K562 treated with DMSO at 1 percent for 48 hours (cell line): ENCODE measurements around the gene HRC. TPM values are rescaled to one million over a fixed set of nuclear protein-coding genes. Genes with fewer than 3 reads are reported as not detected.

Source experiments
- total RNA-seq: library from RNA; unstranded; fragments of 300-600 nt; gene quantifications from 2 replicates; pipeline ENCODE4 v1.2.3, GENCODE V29; 2022; ENCODE audit warnings: low replicate concordance; ENCODE audit errors: extremely low read depth

HRC gene, protein sequence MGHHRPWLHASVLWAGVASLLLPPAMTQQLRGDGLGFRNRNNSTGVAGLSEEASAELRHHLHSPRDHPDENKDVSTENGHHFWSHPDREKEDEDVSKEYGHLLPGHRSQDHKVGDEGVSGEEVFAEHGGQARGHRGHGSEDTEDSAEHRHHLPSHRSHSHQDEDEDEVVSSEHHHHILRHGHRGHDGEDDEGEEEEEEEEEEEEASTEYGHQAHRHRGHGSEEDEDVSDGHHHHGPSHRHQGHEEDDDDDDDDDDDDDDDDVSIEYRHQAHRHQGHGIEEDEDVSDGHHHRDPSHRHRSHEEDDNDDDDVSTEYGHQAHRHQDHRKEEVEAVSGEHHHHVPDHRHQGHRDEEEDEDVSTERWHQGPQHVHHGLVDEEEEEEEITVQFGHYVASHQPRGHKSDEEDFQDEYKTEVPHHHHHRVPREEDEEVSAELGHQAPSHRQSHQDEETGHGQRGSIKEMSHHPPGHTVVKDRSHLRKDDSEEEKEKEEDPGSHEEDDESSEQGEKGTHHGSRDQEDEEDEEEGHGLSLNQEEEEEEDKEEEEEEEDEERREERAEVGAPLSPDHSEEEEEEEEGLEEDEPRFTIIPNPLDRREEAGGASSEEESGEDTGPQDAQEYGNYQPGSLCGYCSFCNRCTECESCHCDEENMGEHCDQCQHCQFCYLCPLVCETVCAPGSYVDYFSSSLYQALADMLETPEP
- total RNA-seq, result not detected in 2 replicates

DNA sequence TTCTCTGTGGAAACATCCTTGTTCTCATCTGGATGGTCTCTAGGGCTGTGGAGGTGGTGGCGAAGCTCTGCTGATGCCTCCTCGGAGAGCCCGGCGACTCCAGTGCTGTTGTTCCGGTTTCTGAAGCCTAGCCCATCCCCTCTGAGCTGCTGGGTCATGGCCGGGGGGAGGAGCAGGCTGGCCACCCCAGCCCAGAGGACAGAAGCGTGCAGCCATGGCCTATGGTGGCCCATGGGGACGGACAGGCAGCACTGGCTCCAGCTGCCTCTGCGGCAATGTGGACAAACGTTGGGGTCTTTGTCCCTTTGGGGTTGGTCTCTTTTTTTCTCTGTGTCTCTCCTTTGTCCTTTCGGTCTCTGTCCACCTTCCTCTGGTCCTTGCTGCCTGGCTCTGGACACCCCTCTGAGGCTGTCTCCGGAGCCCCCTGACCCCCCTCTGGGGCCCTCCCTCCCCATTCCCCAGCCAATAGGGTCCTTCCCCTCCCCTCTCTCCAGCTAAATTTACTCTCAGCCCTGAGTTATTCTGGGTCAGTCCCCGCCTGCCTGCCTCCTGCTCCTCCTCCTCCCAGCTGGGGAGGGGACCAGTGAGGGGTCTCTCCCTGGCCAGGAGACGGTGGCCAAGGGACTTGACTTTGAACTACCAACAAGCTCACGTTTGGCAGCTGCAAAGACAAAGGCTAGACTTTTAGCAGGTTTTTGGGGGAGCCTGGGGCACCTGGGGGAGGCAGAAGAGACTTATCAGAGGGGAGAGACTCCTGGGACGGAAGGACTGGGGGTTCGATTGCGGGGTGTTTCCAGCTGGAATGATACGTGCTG, at the start of gene HRC:
HRC (minus strand) TSS at position 392 of the 815 bp plus-strand sequence; CDS start at position 233, 159 bp downstream.

DNA sequence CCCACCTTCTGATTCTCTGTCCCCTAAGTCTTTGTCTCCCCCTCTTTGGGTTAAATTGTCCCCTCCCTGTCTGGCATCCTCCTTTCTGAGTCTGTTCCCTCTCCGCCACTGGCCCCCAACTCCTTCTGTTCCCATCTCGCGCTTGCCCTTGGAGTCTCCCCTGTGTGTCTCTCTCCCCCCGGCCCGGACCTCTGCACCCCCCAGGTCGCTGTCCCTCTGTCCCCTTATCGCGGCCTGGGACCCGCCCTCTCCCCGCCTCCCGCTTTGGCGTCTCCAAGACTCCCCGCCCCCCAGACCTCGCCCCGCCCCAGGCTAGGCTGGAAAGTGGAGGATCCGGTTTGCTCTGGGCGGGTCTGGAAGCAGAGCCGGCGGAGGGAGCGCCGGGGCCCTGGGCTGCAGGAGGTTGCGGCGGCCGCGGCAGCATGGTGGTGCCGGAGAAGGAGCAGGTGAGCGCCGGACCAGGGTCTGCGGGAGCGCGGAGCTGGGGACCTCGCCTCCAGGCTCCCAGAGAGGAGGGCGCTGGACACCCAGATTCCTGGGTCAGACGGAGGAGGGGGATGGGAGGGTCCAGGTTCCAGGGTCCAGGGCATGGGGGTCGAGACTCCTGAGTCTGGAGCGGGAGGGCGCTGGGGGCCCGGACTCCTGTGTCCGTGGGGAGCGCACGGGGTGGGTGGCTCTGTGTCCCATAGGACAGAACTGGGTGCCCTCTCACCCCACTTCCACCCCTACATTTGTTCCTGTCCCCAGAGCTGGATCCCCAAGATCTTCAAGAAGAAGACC, 2.4 kb upstream of the HRC start, which contains the start of gene TRPM4:
TRPM4 (plus strand) TSS at position 348 of the 780 bp plus-strand sequence; CDS start at position 423, 75 bp downstream.

DNA sequence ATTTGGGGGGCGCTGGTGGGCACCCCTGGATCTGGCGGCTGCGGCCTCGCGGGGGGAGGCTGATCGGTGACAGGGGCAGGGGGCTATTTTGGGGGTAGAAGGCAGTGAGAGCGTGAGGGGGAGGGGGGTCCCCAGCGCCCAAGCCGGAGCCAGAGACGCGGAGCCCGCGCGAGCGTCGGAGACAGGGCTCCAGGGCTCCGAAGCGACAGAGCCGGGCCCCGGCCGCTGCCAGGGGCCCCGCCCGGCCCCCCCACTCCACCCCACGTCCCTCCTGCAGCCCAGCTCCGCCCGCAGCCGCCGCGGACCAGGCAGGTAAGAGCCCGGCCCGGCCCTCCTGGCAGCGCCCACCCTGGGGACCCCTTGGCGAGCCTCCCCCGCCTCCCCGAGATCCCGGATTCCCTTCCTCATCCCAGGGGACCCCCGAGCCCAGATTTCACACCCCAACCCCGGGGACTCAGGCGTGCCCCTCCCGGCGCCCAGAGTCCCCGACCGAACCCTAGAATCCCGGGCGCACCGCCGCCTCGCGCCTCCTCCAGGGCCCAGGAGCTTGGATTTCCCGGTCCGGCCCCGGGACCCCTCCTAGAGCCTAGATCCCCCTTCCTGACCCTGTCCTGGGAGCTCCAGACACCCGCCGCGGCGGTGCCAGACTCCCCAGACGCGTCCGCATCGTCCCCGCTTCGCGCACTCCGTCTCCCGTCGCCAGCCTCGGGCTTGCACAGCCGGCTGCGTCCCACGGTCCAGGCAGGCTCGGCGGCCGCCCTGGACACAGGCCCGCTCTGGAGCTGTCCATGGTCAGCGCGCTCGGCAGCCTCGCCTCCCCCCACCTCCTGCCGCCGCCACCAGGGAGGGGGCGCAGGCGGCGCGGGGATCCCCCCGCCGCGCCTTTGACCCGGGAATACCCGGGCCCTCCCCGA, 35.5 kb downstream of the HRC start, which contains the start of gene PPFIA3:
PPFIA3 (plus strand) TSS at position 134 of the 914 bp plus-strand sequence. CDS start 8,330 bp downstream, outside the sequence.

DNA sequence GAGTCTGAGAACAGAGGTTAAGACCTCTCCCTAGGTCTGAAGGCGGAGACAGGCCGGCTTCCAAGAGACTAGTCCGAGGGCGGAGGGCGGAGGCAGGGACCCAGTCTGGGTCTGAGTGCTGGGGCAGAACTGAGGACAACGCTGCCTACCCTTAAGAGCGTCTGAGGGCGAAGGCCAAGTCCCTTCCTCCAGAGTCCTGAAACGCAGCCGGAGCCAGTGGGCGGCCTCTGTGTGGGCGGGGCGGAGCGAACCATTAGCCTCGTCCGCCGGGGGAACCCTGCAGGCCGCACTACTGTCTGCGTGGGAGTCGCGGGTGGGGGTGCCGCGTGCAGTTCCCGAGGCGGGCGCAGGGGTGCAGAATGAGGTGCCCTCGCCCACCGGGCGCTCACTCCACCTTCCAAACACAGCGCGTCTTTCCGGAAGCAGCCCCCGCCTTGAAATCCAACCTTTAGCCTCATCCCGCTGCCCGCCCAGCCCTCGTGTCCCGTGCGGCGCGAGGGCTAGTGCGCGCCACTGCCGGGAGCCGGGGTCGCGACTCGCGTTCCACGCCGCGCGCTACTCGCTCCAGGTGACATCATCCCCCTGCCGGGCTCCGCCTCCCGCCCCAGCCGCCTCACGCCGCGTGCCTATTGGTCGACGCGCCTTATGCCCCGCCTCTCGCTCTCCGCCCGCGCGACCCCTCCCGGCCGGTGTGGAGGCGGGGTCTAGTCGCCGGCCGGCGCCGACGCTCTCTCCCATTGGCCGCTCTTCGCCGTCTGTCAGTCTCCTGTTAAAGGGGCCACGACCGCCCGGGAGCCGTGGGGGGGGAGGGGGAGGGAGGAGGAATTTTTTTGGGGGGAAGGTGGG, 36.4 kb downstream of the HRC start, which contains the start of gene C19orf73:
C19orf73 (minus strand) TSS at position 579 of the 846 bp plus-strand sequence; CDS start at position 458, 121 bp downstream.

DNA sequence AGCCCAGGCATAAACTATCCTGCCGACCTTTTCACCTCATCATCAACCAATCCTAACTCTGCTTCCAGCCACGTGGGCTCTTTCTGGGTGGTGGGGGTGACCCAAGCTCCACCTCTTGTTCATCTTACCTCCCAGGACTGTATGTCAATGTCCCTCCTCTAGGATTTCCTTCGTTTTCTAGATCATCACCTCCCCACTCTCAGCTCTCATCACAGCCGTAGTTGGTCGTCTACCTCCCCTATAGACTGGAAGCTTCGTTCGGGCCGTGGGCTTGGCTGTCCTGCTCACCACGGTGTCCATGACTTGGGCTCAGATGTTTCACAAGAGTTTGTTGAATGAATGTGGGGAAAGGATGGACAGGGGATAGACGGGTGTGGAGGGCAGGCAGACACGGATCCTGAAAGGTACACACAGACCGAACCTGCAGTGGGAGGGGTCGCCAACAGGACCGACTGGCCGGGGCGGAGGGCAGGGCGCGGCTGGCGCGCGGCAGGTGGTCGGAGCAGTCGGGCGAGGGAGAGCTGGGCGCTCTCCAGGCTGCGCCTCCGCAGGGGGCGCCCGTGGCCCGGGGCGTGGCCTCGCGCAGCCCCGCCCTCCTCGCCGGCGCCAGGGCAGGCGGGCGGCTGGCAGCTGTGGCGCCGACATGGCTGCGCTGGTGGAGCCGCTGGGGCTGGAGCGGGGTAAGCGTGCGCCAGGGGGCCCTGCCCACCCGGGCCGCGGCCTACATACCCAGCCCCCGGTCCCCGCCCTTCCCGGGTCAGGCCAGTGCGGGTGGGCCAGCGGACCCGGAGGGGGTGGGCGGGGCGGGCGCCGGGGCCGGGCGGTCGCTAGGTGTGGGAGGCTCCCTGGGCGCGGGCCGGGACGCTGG, 41.2 kb downstream of the HRC start, which contains the start of gene LIN7B:
LIN7B (plus strand) TSS at position 609 of the 868 bp plus-strand sequence; CDS start at position 644, 35 bp downstream.

Other genes starting within 250 kb of the HRC start
- gene DHDH, start 221.7 kb downstream of the HRC start, total RNA-seq, result not detected in 2 replicates
- gene BAX, start 200.5 kb downstream of the HRC start, total RNA-seq, result not detected in 2 replicates
- gene FTL, start 190.1 kb downstream of the HRC start, total RNA-seq, result 5,393 and 6,511 TPM in 2 replicates
- gene GYS1, start 162.1 kb downstream of the HRC start, total RNA-seq, result 109 TPM in 1 of 2 replicates, not detected in the other
- not detected in 2 replicates for gene RUVBL2, start 161.5 kb downstream of the HRC start, total RNA-seq
- not detected in 2 replicates for gene LHB, start 138.3 kb downstream of the HRC start, total RNA-seq
- not detected in 2 replicates for gene CGB3, start 131.1 kb downstream of the HRC start, total RNA-seq
- not detected in 2 replicates for gene CGB2, start 123.5 kb downstream of the HRC start, total RNA-seq
- not detected in 2 replicates for gene CGB1, start 118.5 kb downstream of the HRC start, total RNA-seq
- gene CGB5, start 111.5 kb downstream of the HRC start, total RNA-seq, result not detected in 2 replicates
- not detected in 2 replicates for gene CGB8, start 106.3 kb downstream of the HRC start, total RNA-seq
- not detected in 2 replicates for gene CGB7, start 97.6 kb downstream of the HRC start, total RNA-seq
- gene NTF4, start 90.6 kb downstream of the HRC start, total RNA-seq, result not detected in 2 replicates
- gene KCNA7, start 82.7 kb downstream of the HRC start, total RNA-seq, result not detected in 2 replicates
- not detected in 2 replicates for gene SNRNP70, start 69.9 kb downstream of the HRC start, total RNA-seq
- gene LIN7B, start 41.0 kb downstream of the HRC start, total RNA-seq, result not detected in 2 replicates
- not detected in 2 replicates for gene C19orf73, start 36.3 kb downstream of the HRC start, total RNA-seq
- gene PPFIA3, start 35.9 kb downstream of the HRC start, total RNA-seq, result not detected in 2 replicates
- 127 TPM in 1 of 2 replicates, not detected in the other for gene TRPM4, start 2.4 kb upstream of the HRC start, total RNA-seq
- gene SLC6A16, start 169.8 kb upstream of the HRC start, total RNA-seq, result not detected in 2 replicates
- not detected in 2 replicates for gene CD37, start 180.0 kb upstream of the HRC start, total RNA-seq
- not detected in 2 replicates for gene TEAD2, start 207.0 kb upstream of the HRC start, total RNA-seq
- gene DKKL1, start 208.5 kb upstream of the HRC start, total RNA-seq, result not detected in 2 replicates
- not detected in 2 replicates for gene KASH5, start 232.9 kb upstream of the HRC start, total RNA-seq